ENCODE measurements around the gene LRFN5.
"Not testable (repeated sequence)": the region's sequence is repeated elsewhere in the genome, so short reads cannot be mapped to it uniquely, and the experiment has no call there.

Gene LRFN5

GRCh38 chr14:41586237-41586636 is 20.4 kb upstream of the LRFN5 start:
- H3K36me3 ChIP-seq (replicated peaks) = no peaks in the 10 kb centered on the region
- no peak for TF ChIP-seq CTCF (IDR thresholded peaks at IDR 0.05; ENCODE audit: low read depth, low read length, missing control alignments)
- H3K27me3 ChIP-seq (replicated peaks) = no peaks in the 10 kb centered on the region
- H3K27ac ChIP-seq = no peak overlapping the region
- in situ Hi-C loops (cut with HindIII; ENCODE audit: low pct_ligation_motif_present, low sequenced_read_pairs) = no loop called here
- DNase-seq = no peak
- no peak overlapping the region for H3K4me3 ChIP-seq (ENCODE audit: low read depth, low read length)

GRCh38 chr14:41597647-41598046 is 9.0 kb upstream of the LRFN5 start:
- Histone ChIP-seq H3K27ac (no peak overlapping the region), H3K4me3 (ENCODE audit: low read depth, low read length) (no peak overlapping the region), H3K27me3 (replicated peaks) (no peaks in the 10 kb centered on the region), H3K36me3 (replicated peaks) (no peaks in the 10 kb centered on the region)
- in situ Hi-C loops (cut with HindIII; ENCODE audit: low pct_ligation_motif_present, low sequenced_read_pairs) = no loop called here
- no peak for DNase-seq
- TF ChIP-seq CTCF (IDR thresholded peaks at IDR 0.05; ENCODE audit: low read depth, low read length, missing control alignments) = no peak

GRCh38 chr14:41599805-41600385 is 6.8 kb upstream of the LRFN5 start:
- H3K27me3 ChIP-seq (replicated peaks); H3K27ac ChIP-seq; H3K4me3 ChIP-seq (ENCODE audit: low read depth, low read length); DNase-seq; H3K36me3 ChIP-seq (replicated peaks); in situ Hi-C loops (cut with HindIII; ENCODE audit: low pct_ligation_motif_present, low sequenced_read_pairs): not testable (repeated sequence)

GRCh38 chr14:41604721-41605531 is 1.8 kb upstream of the LRFN5 start:
- DNase-seq = no peak
- no peak for TF ChIP-seq CTCF (IDR thresholded peaks at IDR 0.05; ENCODE audit: low read depth, low read length, missing control alignments)
- Histone ChIP-seq H3K36me3 (replicated peaks) (no peaks in the 10 kb centered on the region), H3K27me3 (replicated peaks) (peaks cover 45% of the 10 kb centered on the region), H3K27ac (no peak overlapping the region), H3K4me3 (ENCODE audit: low read depth, low read length) (peak overlapping the region; percentile 58)
- in situ Hi-C loops (cut with HindIII; ENCODE audit: low pct_ligation_motif_present, low sequenced_read_pairs) = no loop called here

GRCh38 chr14:41605550-41606281 is 960 bp upstream of the LRFN5 start:
- TF ChIP-seq CTCF (IDR thresholded peaks at IDR 0.05; ENCODE audit: low read depth, low read length, missing control alignments) = no peak
- in situ Hi-C loops (cut with HindIII; ENCODE audit: low pct_ligation_motif_present, low sequenced_read_pairs) = no loop called here
- Histone ChIP-seq H3K27me3 (replicated peaks) (peaks cover 46% of the 10 kb centered on the region), H3K4me3 (ENCODE audit: low read depth, low read length) (peak overlapping the region; percentile 58), H3K36me3 (replicated peaks) (no peaks in the 10 kb centered on the region), H3K27ac (no peak overlapping the region)
- no peak for DNase-seq

GRCh38 chr14:41606282-41606531 is 469 bp upstream of the LRFN5 start:
- Histone ChIP-seq H3K27ac (no peak overlapping the region), H3K4me3 (ENCODE audit: low read depth, low read length) (peak overlapping the region; percentile 58), H3K36me3 (replicated peaks) (no peaks in the 10 kb centered on the region), H3K27me3 (replicated peaks) (peaks cover 46% of the 10 kb centered on the region)
- TF ChIP-seq CTCF (IDR thresholded peaks at IDR 0.05; ENCODE audit: low read depth, low read length, missing control alignments) = no peak
- in situ Hi-C loops (cut with HindIII; ENCODE audit: low pct_ligation_motif_present, low sequenced_read_pairs) = no loop called here
- DNase-seq = no peak
